ENCODE results near the gene CNIH2. TPM values are rescaled to one million over a fixed set of nuclear protein-coding genes. Genes with fewer than 3 reads are reported as not detected.

The CNIH2 gene
- total and polyA plus RNA-seq, 2 experiments from 2014 or later, result 4.3 to 9.2 TPM

GRCh38 chr11:66321606-66322005 is 43.6 kb downstream of the CNIH2 start:
- peaks cover 20% of the 10 kb centered on the region for H3K36me3 Mint-ChIP-seq (ENCODE audit: low read depth)
- Histone ChIP-seq H3K4me3 (no peak overlapping the region), H3K4me1 (ENCODE audit: insufficient read depth) (peaks cover 20% of the 10 kb centered on the region), H3K79me2 (replicated peaks; ENCODE audit: insufficient read depth) (no peaks in the 10 kb centered on the region), H4K20me1 (replicated peaks; ENCODE audit: insufficient read depth) (no peaks in the 10 kb centered on the region), H3K36me3 (ENCODE audit: insufficient read depth) (no peaks in the 10 kb centered on the region), H2AFZ (no peak overlapping the region), H3K9me2 (ENCODE audit: insufficient read depth) (no peaks in the 10 kb centered on the region), H3K27ac (ENCODE audit: low read depth) (no peak overlapping the region), H3K4me2 (no peak overlapping the region), H3F3A (replicated peaks; ENCODE audit: low read depth) (0 out of 2 replicates have a peak, but pooled peaks cover 4% of the 10 kb centered on the region), H3K27me3 (ENCODE audit: insufficient read depth) (no peaks in the 10 kb centered on the region)
- H3K4me1 Mint-ChIP-seq, result peaks cover 27% of the 10 kb centered on the region
- peaks cover 21% of the 10 kb centered on the region for H3K9me3 Mint-ChIP-seq
- DNase-seq (ENCODE audit: low spot score) (no peak), ATAC-seq (no peak)
- H3K27me3 Mint-ChIP-seq (ENCODE audit: insufficient read depth, low read depth, poor library complexity), result peaks cover 25% of the 10 kb centered on the region
- TF ChIP-seq JUNB (IDR thresholded peaks at IDR 0.05; ENCODE audit: unreplicated experiment) (no peak), EZH2phosphoT487 (IDR thresholded peaks at IDR 0.05; ENCODE audit: unreplicated experiment) (no peak), NANOG (IDR thresholded peaks at IDR 0.05; ENCODE audit: borderline replicate concordance) (no peak), CREB1 (CRISPR knock-in tag; IDR thresholded peaks at IDR 0.05; ENCODE audit: low read depth) (no peak)
- no peak overlapping the region for H3K4me3 Mint-ChIP-seq
- H3K27ac Mint-ChIP-seq, result no peak overlapping the region

GRCh38 chr11:66322732-66323427 is 44.9 kb downstream of the CNIH2 start:
- Histone ChIP-seq H3K9me2 (ENCODE audit: insufficient read depth) (no peaks in the 10 kb centered on the region), H3F3A (replicated peaks; ENCODE audit: low read depth) (0 out of 2 replicates have a peak, but pooled peaks cover 4% of the 10 kb centered on the region), H3K27me3 (ENCODE audit: insufficient read depth) (no peaks in the 10 kb centered on the region), H3K36me3 (ENCODE audit: insufficient read depth) (no peaks in the 10 kb centered on the region), H3K79me2 (replicated peaks; ENCODE audit: insufficient read depth) (no peaks in the 10 kb centered on the region), H3K4me3 (no peak overlapping the region), H3K4me1 (ENCODE audit: insufficient read depth) (peaks cover 15% of the 10 kb centered on the region; the same call in 1 of the 2 replicates), H2AFZ (no peak overlapping the region), H3K4me2 (no peak overlapping the region), H4K20me1 (replicated peaks; ENCODE audit: insufficient read depth) (no peaks in the 10 kb centered on the region), H3K27ac (ENCODE audit: low read depth) (no peak overlapping the region)
- H3K9me3 Mint-ChIP-seq, result peaks cover 21% of the 10 kb centered on the region
- no peak overlapping the region for H3K4me3 Mint-ChIP-seq
- H3K27me3 Mint-ChIP-seq (ENCODE audit: insufficient read depth, low read depth, poor library complexity), result peaks cover 30% of the 10 kb centered on the region
- H3K4me1 Mint-ChIP-seq, result peaks cover 26% of the 10 kb centered on the region
- no peak overlapping the region for H3K27ac Mint-ChIP-seq
- H3K36me3 Mint-ChIP-seq (ENCODE audit: low read depth), result peaks cover 20% of the 10 kb centered on the region
- TF ChIP-seq CTCF (conservative IDR thresholded peaks at IDR 0.05; ENCODE audit: low read depth in 2 of 2) (no peak), STAT1 (IDR thresholded peaks at IDR 0.05; ENCODE audit: unreplicated experiment) (no peak), CREB1 (CRISPR knock-in tag; IDR thresholded peaks at IDR 0.05; ENCODE audit: low read depth) (no peak), EZH2 (IDR thresholded peaks at IDR 0.05; ENCODE audit: low read depth, unreplicated experiment) (no peak)
- DNase-seq (ENCODE audit: low spot score), result no peak
- no peak for ATAC-seq

GRCh38 chr11:66323684-66324083 is 45.7 kb downstream of the CNIH2 start:
- Histone ChIP-seq H3K4me2 (no peak overlapping the region), H3K27me3 (ENCODE audit: insufficient read depth) (no peaks in the 10 kb centered on the region), H3K4me1 (ENCODE audit: insufficient read depth) (peaks cover 7% of the 10 kb centered on the region; the same call in 1 of the 2 replicates), H3K27ac (ENCODE audit: low read depth) (no peak overlapping the region), H3K9me2 (ENCODE audit: insufficient read depth) (no peaks in the 10 kb centered on the region), H3K79me2 (replicated peaks; ENCODE audit: insufficient read depth) (no peaks in the 10 kb centered on the region), H4K20me1 (replicated peaks; ENCODE audit: insufficient read depth) (no peaks in the 10 kb centered on the region), H2AFZ (no peak overlapping the region), H3F3A (replicated peaks; ENCODE audit: low read depth) (0 out of 2 replicates have a peak, but pooled peaks cover 2% of the 10 kb centered on the region), H3K36me3 (ENCODE audit: insufficient read depth) (no peaks in the 10 kb centered on the region), H3K4me3 (no peak overlapping the region)
- peaks cover 24% of the 10 kb centered on the region for H3K4me1 Mint-ChIP-seq
- ATAC-seq (no peak), DNase-seq (ENCODE audit: low spot score) (no peak)
- peaks cover 29% of the 10 kb centered on the region for H3K27me3 Mint-ChIP-seq (ENCODE audit: insufficient read depth, low read depth, poor library complexity)
- no peak overlapping the region for H3K4me3 Mint-ChIP-seq
- H3K36me3 Mint-ChIP-seq (ENCODE audit: low read depth), result peaks cover 16% of the 10 kb centered on the region
- H3K9me3 Mint-ChIP-seq, result peaks cover 18% of the 10 kb centered on the region
- H3K27ac Mint-ChIP-seq, result no peak overlapping the region
- no peak for TF ChIP-seq POLR2AphosphoS5 (IDR thresholded peaks at IDR 0.05; ENCODE audit: low read depth)
- no peak for TF ChIP-seq JUNB (IDR thresholded peaks at IDR 0.05; ENCODE audit: unreplicated experiment)
- TF ChIP-seq REST (IDR thresholded peaks at IDR 0.05; ENCODE audit: unreplicated experiment), result no peak
- no peak for TF ChIP-seq CTCF (conservative IDR thresholded peaks at IDR 0.05; ENCODE audit: low read depth in 2 of 2)
- no peak for TF ChIP-seq EZH2 (IDR thresholded peaks at IDR 0.05; ENCODE audit: low read depth, unreplicated experiment)
- TF ChIP-seq NANOG (IDR thresholded peaks at IDR 0.05; ENCODE audit: borderline replicate concordance), result no peak

Measured in GM23338 (cell line).